A549 (cell line): ENCODE measurements around the gene BIN1. TPM values are rescaled to one million over a fixed set of nuclear protein-coding genes. Genes with fewer than 3 reads are reported as not detected.

Experiments used
- ATAC-seq, 2 experiments: fragments of 200-7000 bp in 1 of 2; fragments of >200 bp in 1 of 2; cut with Nextera tagmentation in 1 of 2; cut with Tn5 transposase in 1 of 2; 3 replicates each; pipeline versions ENCODE4 v1.8.0 to v1.9.1; 2018 to 2020; ENCODE audit warnings: mild to moderate bottlenecking in 1 of 2, moderate library complexity in 1 of 2
- CTCF ChIA-PET: fragments of 300-600 bp; sonication (Branson Sonifier 250); formaldehyde crosslinking; extraction: SDS; loops from one replicate; lab custom pipeline; 2021; ENCODE audit warnings: antibody characterized with exemption, inconsistent platforms; lab: Yijun Ruan, JAX
- POLR2A ChIA-PET: fragments of 350-600 bp; formaldehyde crosslinking; extraction: SDS; loops from one replicate; lab custom pipeline; 2021; ENCODE audit warnings: antibody characterized with exemption, inconsistent platforms; lab: Yijun Ruan, JAX
- DNase-seq, 2 experiments: peaks; one replicate each; pipeline versions ENCODE4 v3.0.0 to v3.0.0-alpha.2; 2011 to 2016; ENCODE audit warnings: low read depth in 1 of 2, low spot score in 1 of 2
- FAIRE-seq: peaks from 2 replicates; lab custom pipeline; 2011; peaks lifted over from hg19 to GRCh38; lab: Jason Lieb, UNC
- H3K27ac ChIP-seq, 2 experiments: fragments of >200 bp; sonication (Bioruptor Twin); formaldehyde crosslinking; 3 replicates each; pipeline ENCODE4 v1.5.1; 2016 to 2017
- H3K4me1 ChIP-seq: fragments of >200 bp; sonication (Bioruptor Twin); formaldehyde crosslinking; 3 replicates; pipeline ENCODE4 v1.6.1; 2016
- H3K4me2 ChIP-seq: fragments of >200 bp; sonication (Bioruptor Twin); formaldehyde crosslinking; 3 replicates; pipeline ENCODE4 v1.6.1; 2016
- H3K4me3 ChIP-seq: fragments of >200 bp; sonication (Bioruptor Twin); formaldehyde crosslinking; 3 replicates; pipeline ENCODE4 v1.5.1; 2016
- H3K9me3 ChIP-seq: fragments of >200 bp; sonication (Bioruptor Twin); formaldehyde crosslinking; 3 replicates; pipeline ENCODE4 v1.6.1; 2016
- BHLHE40 ChIP-seq: IDR thresholded peaks from 2 replicates; pipeline ENCODE4 v1.6.1; 2012; ENCODE audit warnings: low read depth, low read length, inconsistent platforms
- CBX2 ChIP-seq: fragments of 200-600 bp; sonication (generic); IDR thresholded peaks from 2 replicates; pipeline ENCODE4 v1.6.1; 2016; ENCODE audit warnings: low read depth, mild to moderate bottlenecking, borderline replicate concordance
- CHD2 ChIP-seq: fragments of 150-350 bp; IDR thresholded peaks from 2 replicates; pipeline ENCODE4 v1.6.1; 2014; ENCODE audit warnings: low read length; ENCODE audit not compliant: partially characterized antibody
- E2F6 ChIP-seq: IDR thresholded peaks from 2 replicates; pipeline ENCODE4 v1.6.1; 2012; ENCODE audit warnings: low read depth, borderline replicate concordance
- EHMT2 ChIP-seq: fragments of 200-600 bp; sonication (generic); IDR thresholded peaks from 2 replicates; pipeline ENCODE4 v1.6.1; 2016; ENCODE audit warnings: antibody characterized with exemption, low read depth, mild to moderate bottlenecking, moderate library complexity
- ESRRA ChIP-seq: fragments of 150-350 bp; IDR thresholded peaks from 2 replicates; pipeline ENCODE4 v1.6.1; 2014; ENCODE audit warnings: mild to moderate bottlenecking, low read length, borderline replicate concordance
- FOSB ChIP-seq: fragments of 250-450 bp; sonication (Bioruptor Pico); IDR thresholded peaks from 2 replicates; pipeline ENCODE4 v1.5.0; 2020; ENCODE audit warnings: mild to moderate bottlenecking, moderate library complexity
- FOSL2 ChIP-seq, 2 experiments: fragments of 450-650 bp in 1 of 2; fragments of >200 bp in 1 of 2; sonication (Bioruptor Twin) in 1 of 2; formaldehyde crosslinking; IDR thresholded peaks; 2 replicates each; pipeline versions ENCODE4 v1.5.0 to v1.6.1; 2016 to 2020; ENCODE audit warnings: mild to moderate bottlenecking in 1 of 2, moderate library complexity in 1 of 2
- FOXS1 ChIP-seq: fragments of 250-450 bp; sonication (Bioruptor Pico); IDR thresholded peaks from 2 replicates; pipeline ENCODE4 v1.5.0; 2020; ENCODE audit warnings: mild to moderate bottlenecking, moderate library complexity
- HOXA7 ChIP-seq: fragments of 250-450 bp; sonication (Bioruptor Pico); IDR thresholded peaks from 2 replicates; pipeline ENCODE4 v1.5.0; 2020; ENCODE audit warnings: mild to moderate bottlenecking, moderate library complexity
- JUN ChIP-seq, 2 experiments: fragments of >200 bp; sonication (Bioruptor Twin); formaldehyde crosslinking; IDR thresholded peaks; 2 replicates in 1 of 2; 3 replicates in 1 of 2; pipeline ENCODE4 v1.6.1; 2016 to 2017
- KDM5A ChIP-seq: fragments of 200-600 bp; sonication (generic); IDR thresholded peaks from 2 replicates; pipeline ENCODE4 v1.6.1; 2016; ENCODE audit warnings: antibody characterized with exemption, mild to moderate bottlenecking
- MAZ ChIP-seq: fragments of 150-350 bp; IDR thresholded peaks from 2 replicates; pipeline ENCODE4 v1.6.1; 2014; ENCODE audit warnings: antibody characterized with exemption, low read depth, low read length, borderline replicate concordance
- MYC ChIP-seq: IDR thresholded peaks from 2 replicates; pipeline ENCODE4 v1.6.1; 2012; ENCODE audit warnings: mild to moderate bottlenecking, inconsistent platforms, low read length, improper control_type of control experiment, borderline replicate concordance
- PHF8 ChIP-seq: fragments of 200-600 bp; sonication (generic); IDR thresholded peaks from 2 replicates; pipeline ENCODE4 v1.6.1; 2016; ENCODE audit warnings: low read depth, mild to moderate bottlenecking, antibody characterized with exemption, moderate library complexity, borderline replicate concordance
- POLR2A ChIP-seq: IDR thresholded peaks from 2 replicates; pipeline ENCODE4 v1.6.1; 2012; ENCODE audit warnings: mild to moderate bottlenecking, low read length
- POLR2AphosphoS2 ChIP-seq: conservative IDR thresholded peaks from 2 replicates; pipeline ENCODE4 v1.6.1; 2012; ENCODE audit warnings: low read length, improper control_type of control experiment, inconsistent platforms
- RCOR1 ChIP-seq: fragments of 150-350 bp; IDR thresholded peaks from 2 replicates; pipeline ENCODE4 v1.6.1; 2014; ENCODE audit warnings: antibody characterized with exemption, low read length, low read depth
- REST ChIP-seq: fragments of 200-600 bp; sonication (generic); IDR thresholded peaks from 2 replicates; pipeline ENCODE4 v1.6.1; 2016; ENCODE audit warnings: antibody characterized with exemption, mild to moderate bottlenecking, moderate library complexity
- SREBF2 ChIP-seq: fragments of 450-650 bp; IDR thresholded peaks from 2 replicates; pipeline ENCODE4 v1.6.1; 2014; ENCODE audit warnings: mild to moderate bottlenecking, moderate library complexity
- TFCP2L1 ChIP-seq: fragments of 250-450 bp; sonication (Bioruptor Pico); IDR thresholded peaks from 2 replicates; pipeline ENCODE4 v1.5.0; 2021; ENCODE audit warnings: mild to moderate bottlenecking
- ZNF302 ChIP-seq: fragments of 250-450 bp; sonication (Bioruptor Pico); IDR thresholded peaks from 2 replicates; pipeline ENCODE4 v1.9.0; 2021; ENCODE audit warnings: inconsistent platforms, mild to moderate bottlenecking, moderate library complexity
- WGBS: methylation state at CpG from one replicate; pipeline ENCODE4 v1.1.6; 2017; ENCODE audit errors: missing lambda C conversion rate; 5-methylcytosine and 5-hydroxymethylcytosine counted together
- polyA plus RNA-seq, 4 experiments: library from polyadenylated mRNA; depleted of rRNA in 3 of 4; stranded (reverse); fragments of >200 nt; fragmentation: RNase III in 1 of 4; extraction: RNeasy Plus Mini Kit Qiagen cat#74134 plus additional on column Dnase treatment in 1 of 4; gene quantifications; 2 replicates in 3 of 4; 3 replicates in 1 of 4; pipeline ENCODE4 v1.2.3, GENCODE V29; 2011 to 2017
- TF ChIP-seq, protein P1 (sequence below): fragments of 450-650 bp; IDR thresholded peaks from 2 replicates; pipeline ENCODE4 v1.6.1; 2014; ENCODE audit warnings: antibody characterized with exemption

The BIN1 gene
- polyA plus RNA-seq, 2 of the 4 experiments (the other 2 are of a cell fraction), result 15.5 to 34.1 TPM

- DNase-seq (no peak), FAIRE-seq (no peak), ATAC-seq (no peak)
- WGBS, result 64% methylated on average over 2 of the region's 2 CpGs
- Histone ChIP-seq H3K9me3 (0 out of 3 replicates have a peak, but pooled peaks cover 2% of the 10 kb centered on the region), H3K27ac (no peak overlapping the region), H3K4me1 (0 out of 3 replicates have a peak, but pooled peaks cover 1% of the 10 kb centered on the region), H3K4me3 (no peak overlapping the region), H3K4me2 (no peak overlapping the region)
- ChIA-PET CTCF (no interaction called here), POLR2A (no interaction called here)
- TF ChIP-seq MAZ, result no peak
- TF ChIP-seq CHD2, result no peak
- no peak for TF ChIP-seq POLR2AphosphoS2
- TF ChIP-seq FOXS1, result no peak
- no peak for TF ChIP-seq REST
- TF ChIP-seq ZNF302, result no peak
- no peak for TF ChIP-seq FOSB (CRISPR knock-in tag)
- TF ChIP-seq MYC, result no peak
- TF ChIP-seq EHMT2, result no peak
- TF ChIP-seq CBX2, result no peak
- TF ChIP-seq POLR2A, result no peak
- no peak for TF ChIP-seq SREBF2
- no peak for TF ChIP-seq HOXA7 (CRISPR knock-in tag)
- TF ChIP-seq PHF8, result no peak
- no peak for TF ChIP-seq RCOR1
- no peak for TF ChIP-seq BHLHE40
- no peak for TF ChIP-seq KDM5A
Measured at GRCh38 chr2:127133793-127134192, 26.8 kb upstream of the BIN1 start.

GRCh38 chr2:127130421-127130820 is 23.5 kb upstream of the BIN1 start:
- no peak overlapping the region for H3K4me3 ChIP-seq
- no peak overlapping the region for H3K4me2 ChIP-seq
- CTCF ChIA-PET, result interaction anchor here (0.7 kb wide), 2 partner anchors 10 to 168 kb away, joined by 3 read pairs; no protein-coding TSS in a partner anchor
- POLR2A ChIA-PET, result no interaction called here
- 92% methylated on average over 4 of the region's 4 CpGs for WGBS
- no peak for ATAC-seq
- no peaks in the 10 kb centered on the region for H3K9me3 ChIP-seq
- DNase-seq, result no peak
- no peak for TF ChIP-seq POLR2A
- TF ChIP-seq TFCP2L1, result no peak
- no peak for TF ChIP-seq ESRRA
- no peak for TF ChIP-seq FOSL2 (IDR thresholded peaks at IDR 0.05)
- TF ChIP-seq FOSL2 (CRISPR knock-in tag; IDR thresholded peaks at IDR 0.05), result no peak
- TF ChIP-seq, protein P1, sequence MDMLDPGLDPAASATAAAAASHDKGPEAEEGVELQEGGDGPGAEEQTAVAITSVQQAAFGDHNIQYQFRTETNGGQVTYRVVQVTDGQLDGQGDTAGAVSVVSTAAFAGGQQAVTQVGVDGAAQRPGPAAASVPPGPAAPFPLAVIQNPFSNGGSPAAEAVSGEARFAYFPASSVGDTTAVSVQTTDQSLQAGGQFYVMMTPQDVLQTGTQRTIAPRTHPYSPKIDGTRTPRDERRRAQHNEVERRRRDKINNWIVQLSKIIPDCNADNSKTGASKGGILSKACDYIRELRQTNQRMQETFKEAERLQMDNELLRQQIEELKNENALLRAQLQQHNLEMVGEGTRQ, result no peak
- no peak for TF ChIP-seq JUN (IDR thresholded peaks at IDR 0.05)
- no peak for TF ChIP-seq E2F6
- TF ChIP-seq, all 56 proteins: peak for 0
- peaks cover 6% of the 10 kb centered on the region; the same call in 1 of the 3 replicates for H3K4me1 ChIP-seq
- no peak overlapping the region for H3K27ac ChIP-seq
- FAIRE-seq, result no peak
